Fibroblast of mammary gland (primary cell): ENCODE measurements around the gene PRXL2C.

Experiments used
- DNase-seq: peaks from one replicate; pipeline ENCODE4 v3.0.0-alpha.2; 2010; ENCODE audit warnings: low read depth
- H3K4me3 ChIP-seq: 2 replicates; pipeline ENCODE4 v1.5.1; 2011; ENCODE audit warnings: low read depth, mild to moderate bottlenecking, low read length, moderate library complexity; ENCODE audit not compliant: control insufficient read depth
- CTCF ChIP-seq: conservative IDR thresholded peaks from 2 replicates; pipeline ENCODE4 v1.5.1; 2011; ENCODE audit warnings: low read depth, low read length, inconsistent platforms; ENCODE audit not compliant: control insufficient read depth, insufficient read depth

The PRXL2C gene

DNA sequence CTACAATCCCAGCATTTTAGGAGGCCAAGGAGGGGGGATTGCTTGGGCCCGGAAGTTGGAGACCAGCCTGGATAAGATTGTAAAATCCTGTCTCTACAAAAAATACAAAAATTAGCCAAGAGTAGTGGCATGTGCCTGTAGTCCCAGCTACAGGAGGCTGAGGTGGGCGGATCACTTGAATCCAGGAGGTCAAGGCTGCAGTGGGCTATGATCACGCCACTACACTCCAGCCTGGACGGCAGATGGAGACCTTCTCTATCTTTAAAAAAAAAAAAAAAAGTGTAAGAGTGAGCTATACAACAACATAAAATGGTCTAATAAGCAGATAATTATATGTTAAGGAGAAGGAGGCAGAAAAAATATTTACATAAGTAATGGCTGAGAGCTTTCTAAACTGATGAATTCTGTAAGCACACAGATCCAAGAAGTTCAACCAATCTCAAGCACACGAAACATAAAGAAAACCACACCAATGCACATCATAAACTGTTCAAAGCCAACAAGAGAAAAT, 58.5 kb downstream of the PRXL2C start:
- DNase-seq, result no peak
- no peak overlapping the region for H3K4me3 ChIP-seq
- TF ChIP-seq CTCF, result no peak
